H9 (cell line): ENCODE measurements around the gene ACTN1. TPM values are rescaled to one million over a fixed set of nuclear protein-coding genes. Genes with fewer than 3 reads are reported as not detected.

Experiments used
- DNase-seq: peaks from one replicate; pipeline ENCODE4 v3.0.0-alpha.2; 2017
- H2AFZ ChIP-seq: one replicate; pipeline ENCODE4 v1.6.1; 2013; ENCODE audit warnings: mild to moderate bottlenecking, low read length, control low read depth, moderate library complexity
- H2AK5ac ChIP-seq: 2 replicates; pipeline ENCODE4 v1.6.1; 2013; ENCODE audit warnings: low read length, control low read depth, mixed read lengths; ENCODE audit not compliant: insufficient read length
- H2BK120ac ChIP-seq: one replicate; pipeline ENCODE4 v1.6.1; 2013; ENCODE audit warnings: low read depth, mild to moderate bottlenecking, low read length, control low read depth, inconsistent platforms; ENCODE audit not compliant: poor library complexity, severe bottlenecking
- H2BK12ac ChIP-seq: 2 replicates; pipeline ENCODE4 v1.6.1; 2013; ENCODE audit warnings: low read length, control low read depth, mixed read lengths, low read depth; ENCODE audit not compliant: insufficient read length
- H2BK15ac ChIP-seq: 2 replicates; pipeline ENCODE4 v1.6.1; 2013; ENCODE audit warnings: low read depth, low read length, control low read depth
- H2BK20ac ChIP-seq: one replicate; pipeline ENCODE4 v1.6.1; 2013; ENCODE audit warnings: low read depth, mild to moderate bottlenecking, low read length, control low read depth, inconsistent platforms; ENCODE audit not compliant: poor library complexity, severe bottlenecking
- H2BK5ac ChIP-seq: 2 replicates; pipeline ENCODE4 v1.6.1; 2013; ENCODE audit warnings: low read length, control low read depth, mixed read lengths; ENCODE audit not compliant: insufficient read length
- H3K14ac ChIP-seq: 2 replicates; pipeline ENCODE4 v1.6.1; 2013; ENCODE audit warnings: low read length, control low read depth; ENCODE audit not compliant: insufficient read depth
- H3K18ac ChIP-seq: 2 replicates; pipeline ENCODE4 v1.6.1; 2013; ENCODE audit warnings: low read depth, mild to moderate bottlenecking, mixed read lengths, low read length, control low read depth; ENCODE audit not compliant: insufficient read length
- H3K23ac ChIP-seq: 2 replicates; pipeline ENCODE4 v1.6.1; 2013; ENCODE audit warnings: low read length, control low read depth, mixed read lengths, low read depth; ENCODE audit not compliant: insufficient read length
- H3K23me2 ChIP-seq: 2 replicates; pipeline ENCODE4 v1.6.1; 2013; ENCODE audit warnings: low read depth, mild to moderate bottlenecking, mixed read lengths, low read length, control low read depth; ENCODE audit not compliant: insufficient read length, poor library complexity, severe bottlenecking
- H3K27ac ChIP-seq: 2 replicates; pipeline ENCODE4 v1.5.1; 2013; ENCODE audit warnings: low read length, control low read depth, mixed read lengths, low read depth; ENCODE audit not compliant: insufficient read length
- H3K27me3 ChIP-seq: 2 replicates; pipeline ENCODE4 v1.6.1; 2013; ENCODE audit warnings: low read length, control low read depth, inconsistent platforms; ENCODE audit not compliant: insufficient read depth
- H3K4ac ChIP-seq: 2 replicates; pipeline ENCODE4 v1.6.1; 2013; ENCODE audit warnings: low read depth, mild to moderate bottlenecking, control low read depth, inconsistent platforms, low read length, moderate library complexity
- H3K4me1 ChIP-seq: 2 replicates; pipeline ENCODE4 v1.6.1; 2013; ENCODE audit warnings: low read length, control low read depth, inconsistent platforms; ENCODE audit not compliant: insufficient read depth
- H3K4me2 ChIP-seq: 2 replicates; pipeline ENCODE4 v1.6.1; 2013; ENCODE audit warnings: low read length, control low read depth, mixed read lengths; ENCODE audit not compliant: insufficient read length, insufficient read depth
- H3K56ac ChIP-seq: 2 replicates; pipeline ENCODE4 v1.6.1; 2013; ENCODE audit warnings: low read depth, mild to moderate bottlenecking, mixed read lengths, low read length, control low read depth; ENCODE audit not compliant: insufficient read length
- H3K79me1 ChIP-seq: 2 replicates; pipeline ENCODE4 v1.6.1; 2013; ENCODE audit warnings: low read depth, mild to moderate bottlenecking, moderate library complexity, low read length, control low read depth, inconsistent platforms; ENCODE audit not compliant: insufficient read depth, poor library complexity, severe bottlenecking
- H3K79me2 ChIP-seq: 2 replicates; pipeline ENCODE4 v1.6.1; 2013; ENCODE audit warnings: low read length, control low read depth, inconsistent platforms; ENCODE audit not compliant: insufficient read depth
- H3K9ac ChIP-seq: 2 replicates; pipeline ENCODE4 v1.6.1; 2013; ENCODE audit warnings: low read length, control low read depth, mixed read lengths; ENCODE audit not compliant: insufficient read length; ENCODE audit errors: extremely low read depth
- H3K9me3 ChIP-seq: one replicate; pipeline ENCODE4 v1.6.1; 2013; ENCODE audit warnings: low read depth, low read length, inconsistent platforms; ENCODE audit not compliant: control insufficient read depth
- H3T11ph ChIP-seq: one replicate; pipeline ENCODE4 v1.6.1; 2013; ENCODE audit warnings: mild to moderate bottlenecking, low read length, control low read depth, inconsistent platforms
- H4K20me1 ChIP-seq: one replicate; pipeline ENCODE4 v1.6.1; 2013; ENCODE audit not compliant: control insufficient read depth, insufficient read length, insufficient read depth
- H4K5ac ChIP-seq: 2 replicates; pipeline ENCODE4 v1.6.1; 2013; ENCODE audit warnings: low read depth, mild to moderate bottlenecking, mixed read lengths, low read length, control low read depth; ENCODE audit not compliant: insufficient read length
- H4K8ac ChIP-seq: replicated peaks from 2 replicates; pipeline ENCODE4 v1.6.1; 2013; ENCODE audit warnings: low read length, control low read depth, mixed read lengths, low read depth; ENCODE audit not compliant: insufficient read length
- H4K91ac ChIP-seq: 2 replicates; pipeline ENCODE4 v1.6.1; 2013; ENCODE audit warnings: low read depth, mild to moderate bottlenecking, moderate library complexity, mixed read lengths, low read length, control low read depth; ENCODE audit not compliant: insufficient read length
- H3K27ac Mint-ChIP-seq, 3 experiments: 2 replicates in 2 of 3; 3 replicates in 1 of 3; pipeline ENCODE4 v1.8.0; 2020 to 2021; ENCODE audit warnings: mixed read lengths in 3 of 3, mild to moderate bottlenecking in 1 of 3, moderate library complexity in 1 of 3
- H3K27me3 Mint-ChIP-seq: 2 replicates; pipeline ENCODE4 v1.8.0; 2021; ENCODE audit warnings: low read depth, mild to moderate bottlenecking, moderate library complexity, mixed read lengths
- H3K36me3 Mint-ChIP-seq, 3 experiments: 2 replicates in 2 of 3; 3 replicates in 1 of 3; pipeline ENCODE4 v1.8.0; 2020 to 2021; ENCODE audit warnings: low read depth in 3 of 3, mixed read lengths in 3 of 3; ENCODE audit not compliant: insufficient read depth in 1 of 3
- H3K4me1 Mint-ChIP-seq, 2 experiments: 2 replicates each; pipeline ENCODE4 v1.8.0; 2020; ENCODE audit warnings: mixed read lengths in 2 of 2
- H3K4me3 Mint-ChIP-seq, 2 experiments: 2 replicates in 1 of 2; 3 replicates in 1 of 2; pipeline ENCODE4 v1.8.0; 2020 to 2021; ENCODE audit warnings: mild to moderate bottlenecking in 2 of 2, mixed read lengths in 2 of 2, moderate library complexity in 1 of 2
- H3K9me3 Mint-ChIP-seq, 2 experiments: 2 replicates in 1 of 2; 3 replicates in 1 of 2; pipeline ENCODE4 v1.8.0; 2020; ENCODE audit warnings: mild to moderate bottlenecking in 2 of 2, mixed read lengths in 2 of 2, moderate library complexity in 1 of 2
- WGBS: extraction: QIAGEN DNeasy Blood & Tissue Kit; methylation state at CpG from one replicate; pipeline ENCODE4 v1.1.7; 2013; ENCODE audit warnings: missing lambda C conversion rate, low lambda C conversion rate, mixed read lengths; ENCODE audit not compliant: insufficient read length; ENCODE audit errors: extremely low coverage; 5-methylcytosine and 5-hydroxymethylcytosine counted together
- total RNA-seq: library from RNA; stranded (reverse); gene quantifications from 2 replicates; pipeline ENCODE4 v1.2.1, GENCODE V29; 2021
- TF ChIP-seq, protein P1 (sequence below): fragments of 200-600 bp; sonication (generic); conservative IDR thresholded peaks from 3 replicates; pipeline ENCODE4 v1.8.0; 2021; ENCODE audit warnings: antibody characterized with exemption, mild to moderate bottlenecking

Gene ACTN1
- total RNA-seq, 1 experiment from 2014 or later: 219 TPM

DNA sequence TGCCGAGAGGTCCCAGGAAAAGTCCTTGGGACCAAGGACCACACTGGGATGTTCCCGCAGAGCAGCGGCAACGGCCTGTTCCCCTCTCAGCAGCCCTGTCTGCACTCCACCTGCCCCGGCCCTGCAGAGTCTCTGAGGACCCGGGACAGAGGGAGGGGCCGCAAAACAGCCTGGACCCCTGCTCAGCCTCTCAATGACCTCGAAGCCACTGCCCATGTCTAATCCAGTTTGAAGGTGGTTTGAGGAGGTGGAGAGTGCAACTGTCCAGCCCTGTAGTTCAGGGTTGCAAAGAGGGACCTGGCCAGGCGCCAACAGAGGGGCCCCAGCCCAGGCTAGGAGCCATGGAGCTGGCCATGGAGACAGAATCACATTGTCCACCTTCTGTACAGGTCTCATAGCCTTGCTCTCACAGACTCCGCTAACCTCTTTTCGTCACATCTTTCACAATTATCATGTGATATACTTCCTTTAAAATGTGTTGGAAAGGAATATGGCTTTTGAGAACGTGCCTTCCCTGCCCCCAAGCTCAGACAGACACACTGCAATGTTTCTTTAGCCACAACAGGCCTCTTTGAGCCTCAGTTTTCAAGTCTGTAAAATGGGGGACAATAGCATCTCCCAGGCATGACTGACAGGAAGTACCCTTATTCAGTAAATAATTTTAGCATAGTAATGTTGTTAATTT lies 49.3 kb downstream of the ACTN1 start:
- Histone ChIP-seq H4K5ac (no peak overlapping the region), H3K4me2 (no peak overlapping the region), H3K4ac (no peak overlapping the region), H3K27ac (no peak overlapping the region), H3K18ac (no peak overlapping the region), H3K27me3 (no peaks in the 10 kb centered on the region), H3K79me2 (peaks cover 24% of the 10 kb centered on the region), H3K9me3 (no peaks in the 10 kb centered on the region), H3K79me1 (peaks cover 10% of the 10 kb centered on the region), H2BK12ac (no peak overlapping the region), H2BK120ac (no peak overlapping the region), H2BK15ac (no peak overlapping the region), H3K56ac (no peak overlapping the region), H2BK20ac (no peak overlapping the region), H2AFZ (no peak overlapping the region), H4K8ac (no peak overlapping the region), H3K4me1 (no peaks in the 10 kb centered on the region), H3T11ph (no peak overlapping the region), H4K91ac (no peak overlapping the region), H4K20me1 (no peaks in the 10 kb centered on the region), H3K14ac (no peak overlapping the region), H3K23ac (no peak overlapping the region), H2AK5ac (no peak overlapping the region), H2BK5ac (no peak overlapping the region), H3K23me2 (no peaks in the 10 kb centered on the region), H3K9ac (no peak overlapping the region)
- TF ChIP-seq, protein P1, sequence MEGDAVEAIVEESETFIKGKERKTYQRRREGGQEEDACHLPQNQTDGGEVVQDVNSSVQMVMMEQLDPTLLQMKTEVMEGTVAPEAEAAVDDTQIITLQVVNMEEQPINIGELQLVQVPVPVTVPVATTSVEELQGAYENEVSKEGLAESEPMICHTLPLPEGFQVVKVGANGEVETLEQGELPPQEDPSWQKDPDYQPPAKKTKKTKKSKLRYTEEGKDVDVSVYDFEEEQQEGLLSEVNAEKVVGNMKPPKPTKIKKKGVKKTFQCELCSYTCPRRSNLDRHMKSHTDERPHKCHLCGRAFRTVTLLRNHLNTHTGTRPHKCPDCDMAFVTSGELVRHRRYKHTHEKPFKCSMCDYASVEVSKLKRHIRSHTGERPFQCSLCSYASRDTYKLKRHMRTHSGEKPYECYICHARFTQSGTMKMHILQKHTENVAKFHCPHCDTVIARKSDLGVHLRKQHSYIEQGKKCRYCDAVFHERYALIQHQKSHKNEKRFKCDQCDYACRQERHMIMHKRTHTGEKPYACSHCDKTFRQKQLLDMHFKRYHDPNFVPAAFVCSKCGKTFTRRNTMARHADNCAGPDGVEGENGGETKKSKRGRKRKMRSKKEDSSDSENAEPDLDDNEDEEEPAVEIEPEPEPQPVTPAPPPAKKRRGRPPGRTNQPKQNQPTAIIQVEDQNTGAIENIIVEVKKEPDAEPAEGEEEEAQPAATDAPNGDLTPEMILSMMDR: no peak
- no peak overlapping the region for H3K27ac Mint-ChIP-seq
- no CpG with 5 or more reads among the region's 12 CpGs for WGBS
- H3K9me3 Mint-ChIP-seq: 0 out of 5 replicates have a peak, but pooled peaks cover 0 to 3% of the 10 kb centered on the region in 2 experiments
- no peaks in the 10 kb centered on the region for H3K27me3 Mint-ChIP-seq
- no peak overlapping the region for H3K4me3 Mint-ChIP-seq
- H3K4me1 Mint-ChIP-seq: peaks cover 40 to 47% of the 10 kb centered on the region in 2 experiments
- DNase-seq: no peak
- peaks cover 17 to 35% (median 19%) of the 10 kb centered on the region in 3 experiments for H3K36me3 Mint-ChIP-seq
